ENCODE results near the gene OR6C70. TPM values are rescaled to one million over a fixed set of nuclear protein-coding genes. Genes with fewer than 3 reads are reported as not detected.
"Not testable (repeated sequence)": the region's sequence is repeated elsewhere in the genome, so short reads cannot be mapped to it uniquely, and the experiment has no call there.

The OR6C70 gene
- total and polyA plus RNA-seq, 9 donors: not detected

GRCh38 chr12:55472264-55472663 is 2.3 kb upstream of the OR6C70 start:
- TF ChIP-seq CTCF (IDR thresholded peaks at IDR 0.05): no peak
- TF ChIP-seq EP300 (IDR thresholded peaks at IDR 0.05): no peak
- TF ChIP-seq POLR2A (IDR thresholded peaks at IDR 0.05): no peak
- 70 to 86% (median 73%) methylated on average over 1 of the region's 1 CpG for WGBS, 3 donors

GRCh38 chr12:55469291-55469690 is 647 bp downstream of the OR6C70 start:
- Histone ChIP-seq H3K4me3 (no peak overlapping the region), H3K27ac (no peak overlapping the region), H3K4me1 (ENCODE audit: insufficient read depth) (no peaks in the 10 kb centered on the region), H3K27me3 (no peaks in the 10 kb centered on the region), H3K36me3 (no peaks in the 10 kb centered on the region), H3K9me3 (no peaks in the 10 kb centered on the region)
- WGBS, 3 donors: 63 to 74% (median 68%) methylated on average over 2 of the region's 2 CpGs
- TF ChIP-seq POLR2A (IDR thresholded peaks at IDR 0.05) (no peak), EP300 (IDR thresholded peaks at IDR 0.05) (no peak), CTCF (IDR thresholded peaks at IDR 0.05) (no peak)
- no peak for DNase-seq
- intact Hi-C loops (cut with DNase I): no loop called here

More at GRCh38 chr12:55472264-55472663, 2.3 kb upstream of the OR6C70 start:
- Histone ChIP-seq H3K4me3 (no peak overlapping the region), H3K36me3 (no peaks in the 10 kb centered on the region), H3K27me3 (no peaks in the 10 kb centered on the region), H3K27ac (no peak overlapping the region), H3K4me1 (ENCODE audit: insufficient read depth) (no peaks in the 10 kb centered on the region), H3K9me3 (no peaks in the 10 kb centered on the region)
- no peak for DNase-seq
- intact Hi-C loops (cut with DNase I): no loop called here

- TF ChIP-seq CTCF (IDR thresholded peaks at IDR 0.05): no peak
- TF ChIP-seq EP300 (IDR thresholded peaks at IDR 0.05): no peak
- no peak for TF ChIP-seq POLR2A (IDR thresholded peaks at IDR 0.05)
- H3K27me3 ChIP-seq: no peaks in the 10 kb centered on the region
- intact Hi-C loops (cut with DNase I): no loop called here
- H3K4me1 ChIP-seq (ENCODE audit: insufficient read depth): no peaks in the 10 kb centered on the region
- no peaks in the 10 kb centered on the region for H3K9me3 ChIP-seq
- 9 to 19% (median 16%) methylated on average over 2 of the region's 2 CpGs for WGBS, 3 donors
- no peak for DNase-seq
- H3K36me3 ChIP-seq: no peaks in the 10 kb centered on the region
- no peak overlapping the region for H3K4me3 ChIP-seq
- no peak overlapping the region for H3K27ac ChIP-seq
Observed at GRCh38 chr12:55467836-55468235, 2.1 kb downstream of the OR6C70 start.

- H3K4me1 ChIP-seq (ENCODE audit: insufficient read depth); DNase-seq; H3K9me3 ChIP-seq; H3K27me3 ChIP-seq; H3K27ac ChIP-seq; H3K4me3 ChIP-seq; intact Hi-C loops (cut with DNase I); H3K36me3 ChIP-seq: not testable (repeated sequence)
- WGBS, 3 donors: 86 to 94% (median 93%) methylated on average over 1 of the region's 1 CpG
Observed at GRCh38 chr12:55464926-55465325, 5.0 kb downstream of the OR6C70 start.

- no peak overlapping the region for H3K27ac ChIP-seq
- H3K36me3 ChIP-seq: no peaks in the 10 kb centered on the region
- TF ChIP-seq CTCF (IDR thresholded peaks at IDR 0.05) (no peak), POLR2A (IDR thresholded peaks at IDR 0.05) (no peak), EP300 (IDR thresholded peaks at IDR 0.05) (no peak)
- H3K27me3 ChIP-seq: no peaks in the 10 kb centered on the region
- H3K4me1 ChIP-seq (ENCODE audit: insufficient read depth): no peaks in the 10 kb centered on the region
- intact Hi-C loops (cut with DNase I): no loop called here
- H3K4me3 ChIP-seq: no peak overlapping the region
- DNase-seq: no peak
- H3K9me3 ChIP-seq: no peaks in the 10 kb centered on the region
Observed at GRCh38 chr12:55448825-55449224, 21.1 kb downstream of the OR6C70 start.
